HG02623 (cell line): ENCODE data around the gene SPDYE11.
"Not testable (repeated sequence)": the region's sequence is repeated elsewhere in the genome, so short reads cannot be mapped to it uniquely, and the experiment has no call there.

ENCODE experiments used
- ATAC-seq: cut with Tn5 transposase; IDR thresholded peaks from one replicate; pipeline ENCODE4 v1.9.1; 2021; ENCODE audit warnings: moderate library complexity; ENCODE audit not compliant: unreplicated experiment

Gene SPDYE11

GRCh38 chr7:73057811-73058210 lies at the start of gene SPDYE11:
SPDYE11 (minus strand) TSS chr7:73057911; CDS start chr7:73056111, 1,800 bp downstream.
- not testable (repeated sequence) for ATAC-seq

- ATAC-seq, result not testable (repeated sequence)
Observed at GRCh38 chr7:73085938-73086337, 28.2 kb upstream of the SPDYE11 start, which contains the start of gene SPDYE9. SPDYE9 (minus strand) TSS chr7:73086038; CDS start chr7:73084238, 1,800 bp downstream.

GRCh38 chr7:73029666-73030065 lies 28.0 kb downstream of the SPDYE11 start, which contains the start of gene SPDYE8:
SPDYE8 (minus strand) TSS chr7:73029766; CDS start chr7:73027966, 1,800 bp downstream.
- ATAC-seq, result not testable (repeated sequence)

- not testable (repeated sequence) for ATAC-seq
Observed at GRCh38 chr7:73006491-73006890, 51.2 kb downstream of the SPDYE11 start.

- peak; percentile 80 for ATAC-seq
Observed at GRCh38 chr7:73005693-73006447, 51.8 kb downstream of the SPDYE11 start.

- peak; percentile 82 for ATAC-seq
Observed at GRCh38 chr7:73005356-73005692, 52.4 kb downstream of the SPDYE11 start.

GRCh38 chr7:72997887-72998468 lies 59.7 kb downstream of the SPDYE11 start:
- not testable (repeated sequence) for ATAC-seq
